ENCODE results near the gene HOXD10.

GRCh38 chr2:176137906-176138305 is 21.3 kb downstream of the HOXD10 start:
- TF ChIP-seq GATA3 (IDR thresholded peaks at IDR 0.05; ENCODE audit: low read depth, low read length) (no peak), GATA2 (IDR thresholded peaks at IDR 0.05; ENCODE audit: low read depth, low read length) (no peak)

Data from SH-SY5Y (cell line).